H1 (cell line): ENCODE measurements around the gene TCFL5. TPM values are rescaled to one million over a fixed set of nuclear protein-coding genes. Genes with fewer than 3 reads are reported as not detected.
A peak's percentile ranks its signal among the peaks of the same experiment; 100 is the strongest.

Experiments
- CTCF ChIA-PET: fragments of 300-600 bp; sonication (Branson Sonifier 250); formaldehyde crosslinking; loops from one replicate; lab custom pipeline; 2021; ENCODE audit not compliant: partially characterized antibody; lab: Charles Lee
- POLR2A ChIA-PET: fragments of 300-600 bp; sonication (Branson Sonifier 250); formaldehyde crosslinking; loops from one replicate; lab custom pipeline; 2021; ENCODE audit warnings: inconsistent platforms; ENCODE audit not compliant: partially characterized antibody; lab: Charles Lee
- DNase-seq, 2 experiments: peaks; one replicate each; pipeline versions ENCODE4 v3.0.0 to v3.0.0-alpha.2; 2010 to 2022; ENCODE audit warnings: low spot score in 2 of 2, low read depth in 1 of 2, mixed read lengths in 1 of 2
- FAIRE-seq: peaks from 2 replicates; lab custom pipeline; 2011; peaks lifted over from hg19 to GRCh38; lab: Jason Lieb, UNC
- H2AFZ ChIP-seq: 2 replicates; pipeline ENCODE4 v1.8.1; 2012; ENCODE audit warnings: low read length, inconsistent platforms
- H2AK5ac ChIP-seq: 2 replicates; pipeline ENCODE4 v1.6.1; 2013; ENCODE audit warnings: low read depth, low read length
- H2BK120ac ChIP-seq: replicated peaks from 2 replicates; pipeline ENCODE3; 2013; ENCODE audit warnings: low read depth, low read length, inconsistent platforms
- H2BK12ac ChIP-seq: 2 replicates; pipeline ENCODE4 v1.6.1; 2013; ENCODE audit warnings: low read depth, low read length
- H2BK15ac ChIP-seq: 2 replicates; pipeline ENCODE4 v1.6.1; 2013; ENCODE audit warnings: low read length
- H2BK20ac ChIP-seq: 2 replicates; pipeline ENCODE4 v1.6.1; 2013; ENCODE audit warnings: low read length
- H2BK5ac ChIP-seq: 2 replicates; pipeline ENCODE4 v1.6.1; 2013; ENCODE audit warnings: low read depth, low read length
- H3K14ac ChIP-seq: 2 replicates; pipeline ENCODE4 v1.6.1; 2013; ENCODE audit warnings: inconsistent platforms; ENCODE audit not compliant: insufficient read length
- H3K18ac ChIP-seq: 2 replicates; pipeline ENCODE4 v1.6.1; 2013; ENCODE audit warnings: low read length; ENCODE audit errors: extremely low read depth
- H3K23ac ChIP-seq: 2 replicates; pipeline ENCODE4 v1.6.1; 2013; ENCODE audit warnings: inconsistent platforms; ENCODE audit not compliant: insufficient read length
- H3K23me2 ChIP-seq: 2 replicates; pipeline ENCODE4 v1.6.1; 2013; ENCODE audit warnings: low read depth, low read length
- H3K27ac ChIP-seq: 2 replicates; pipeline ENCODE4 v1.6.1; 2011; ENCODE audit warnings: low read depth, low read length, inconsistent platforms
- H3K27me3 ChIP-seq, 4 experiments: replicated peaks in 1 of 4; 1 replicate in 1 of 4; 2 replicates in 3 of 4; pipeline versions ENCODE4 v1.6.1 to v1.8.1; 2011 to 2013; ENCODE audit warnings: low read length in 3 of 4, mild to moderate bottlenecking in 3 of 4, inconsistent platforms in 2 of 4, mixed read lengths in 2 of 4, moderate library complexity in 1 of 4; ENCODE audit not compliant: control insufficient read depth in 3 of 4, insufficient read depth in 3 of 4; ENCODE audit errors: extremely low read depth in 1 of 4
- H3K36me3 ChIP-seq, 4 experiments: 2 replicates each; pipeline versions ENCODE4 v1.6.1 to v1.8.1; 2011 to 2013; ENCODE audit warnings: mild to moderate bottlenecking in 4 of 4, low read length in 3 of 4, moderate library complexity in 2 of 4, control low read depth in 1 of 4, inconsistent platforms in 1 of 4; ENCODE audit not compliant: insufficient read depth in 4 of 4, control insufficient read depth in 2 of 4
- H3K4ac ChIP-seq: replicated peaks from 2 replicates; pipeline ENCODE3; 2013; ENCODE audit warnings: low read length, low read depth, mixed read lengths, inconsistent platforms; ENCODE audit not compliant: insufficient read length
- H3K4me1 ChIP-seq, 4 experiments: replicated peaks in 1 of 4; 1 replicate in 1 of 4; 2 replicates in 3 of 4; pipeline versions ENCODE4 v1.6.1 to v1.8.1; 2011 to 2013; ENCODE audit warnings: low read length in 3 of 4, inconsistent platforms in 2 of 4, mixed read lengths in 1 of 4; ENCODE audit not compliant: insufficient read depth in 4 of 4, control insufficient read depth in 3 of 4
- H3K4me2 ChIP-seq, 2 experiments: 2 replicates each; pipeline versions ENCODE4 v1.6.1 to v1.8.1; 2011 to 2013; ENCODE audit warnings: low read depth in 2 of 2, low read length in 2 of 2, control low read depth in 1 of 2, inconsistent platforms in 1 of 2, mild to moderate bottlenecking in 1 of 2; ENCODE audit not compliant: insufficient read depth in 1 of 2
- H3K4me3 ChIP-seq, 4 experiments: fragments of 200-600, 300-600 bp in 1 of 4; sonication (generic), shearing (Covaris generic), sonication (Bioruptor Twin) in 1 of 4; 2 replicates each; pipeline versions ENCODE4 v1.5.1 to v1.8.1; 2011 to 2016; ENCODE audit warnings: low read length in 4 of 4, low read depth in 3 of 4, control low read depth in 2 of 4, inconsistent platforms in 2 of 4, mild to moderate bottlenecking in 2 of 4, mixed read lengths in 1 of 4, moderate library complexity in 1 of 4; ENCODE audit not compliant: insufficient read depth in 2 of 4; ENCODE audit errors: extremely low read depth in 1 of 4
- H3K56ac ChIP-seq: replicated peaks from 2 replicates; pipeline ENCODE3; 2013; ENCODE audit warnings: low read depth, mild to moderate bottlenecking, mixed read lengths, low read length, inconsistent platforms; ENCODE audit not compliant: insufficient read length
- H3K79me1 ChIP-seq: 2 replicates; pipeline ENCODE4 v1.6.1; 2013; ENCODE audit warnings: low read depth, low read length, control low read depth
- H3K79me2 ChIP-seq, 2 experiments: 2 replicates each; pipeline versions ENCODE4 v1.6.1 to v1.8.1; 2012 to 2013; ENCODE audit warnings: low read length in 2 of 2, mild to moderate bottlenecking in 2 of 2, inconsistent platforms in 1 of 2; ENCODE audit not compliant: insufficient read depth in 2 of 2, control insufficient read depth in 1 of 2
- H3K9ac ChIP-seq, 4 experiments: replicated peaks in 1 of 4; 1 replicate in 1 of 4; 2 replicates in 3 of 4; pipeline versions ENCODE4 v1.6.1 to v1.8.1; 2011 to 2013; ENCODE audit warnings: low read depth in 3 of 4, low read length in 3 of 4, control low read depth in 2 of 4, mild to moderate bottlenecking in 2 of 4, moderate library complexity in 2 of 4, inconsistent platforms in 1 of 4; ENCODE audit errors: extremely low read depth in 1 of 4
- H3K9me3 ChIP-seq, 2 experiments: 2 replicates each; pipeline versions ENCODE4 v1.6.1 to v1.8.1; 2012 to 2013; ENCODE audit warnings: mild to moderate bottlenecking in 2 of 2, moderate library complexity in 2 of 2, control low read depth in 1 of 2, inconsistent platforms in 1 of 2, low read depth in 1 of 2, low read length in 1 of 2, mixed read lengths in 1 of 2; ENCODE audit not compliant: insufficient read depth in 2 of 2
- H4K20me1 ChIP-seq, 2 experiments: replicated peaks in 1 of 2; 2 replicates each; pipeline versions ENCODE3 to v1.8.1; 2011 to 2013; ENCODE audit warnings: inconsistent platforms in 2 of 2, low read length in 2 of 2, mild to moderate bottlenecking in 1 of 2; ENCODE audit not compliant: insufficient read depth in 2 of 2, control insufficient read depth in 1 of 2
- H4K5ac ChIP-seq: 2 replicates; pipeline ENCODE4 v1.6.1; 2013; ENCODE audit warnings: low read length, low read depth, mixed read lengths, inconsistent platforms; ENCODE audit not compliant: insufficient read length
- H4K8ac ChIP-seq: 2 replicates; pipeline ENCODE4 v1.8.0; 2013; ENCODE audit warnings: mild to moderate bottlenecking, moderate library complexity, low read length, inconsistent platforms; ENCODE audit not compliant: insufficient read depth; ENCODE audit errors: extremely low read depth
- H4K91ac ChIP-seq: replicated peaks from 2 replicates; pipeline ENCODE3; 2013; ENCODE audit warnings: low read length, mixed read lengths, inconsistent platforms; ENCODE audit not compliant: insufficient read length
- ASH2L ChIP-seq: fragments of 200-600, 300-600 bp; sonication (generic); IDR thresholded peaks from one replicate; pipeline ENCODE4 v1.7.1; 2017; ENCODE audit warnings: low read length
- CHD1 ChIP-seq: IDR thresholded peaks from 2 replicates; pipeline ENCODE4 v1.6.1; 2012; ENCODE audit warnings: low read depth, low read length, improper control_type of control experiment
- CTBP2 ChIP-seq: IDR thresholded peaks from 2 replicates; pipeline ENCODE4 v1.7.0; 2011; ENCODE audit warnings: borderline replicate concordance, mild to moderate bottlenecking, moderate library complexity, mixed read lengths, low read length; ENCODE audit not compliant: insufficient read depth, insufficient read length
- GABPA ChIP-seq: IDR thresholded peaks from 2 replicates; pipeline ENCODE4 v1.6.1; 2011; ENCODE audit warnings: mild to moderate bottlenecking, low read length, moderate library complexity, borderline replicate concordance; ENCODE audit not compliant: insufficient read depth
- JUN ChIP-seq: IDR thresholded peaks from 2 replicates; pipeline ENCODE4 v1.6.1; 2011; ENCODE audit warnings: low read depth, mild to moderate bottlenecking, improper control_type of control experiment, low read length
- NRF1 ChIP-seq: IDR thresholded peaks from 2 replicates; pipeline ENCODE4 v1.6.1; 2011; ENCODE audit warnings: mild to moderate bottlenecking, low read depth, low read length, improper control_type of control experiment
- POU5F1 ChIP-seq: IDR thresholded peaks from 2 replicates; pipeline ENCODE4 v1.6.1; 2011; ENCODE audit warnings: low read depth, mild to moderate bottlenecking, low read length, moderate library complexity
- RFX5 ChIP-seq: IDR thresholded peaks from 2 replicates; pipeline ENCODE4 v1.6.1; 2011; ENCODE audit warnings: low read depth, low read length, improper control_type of control experiment, borderline replicate concordance
- SUZ12 ChIP-seq: fragments of 200-600 bp; sonication (generic); IDR thresholded peaks from 2 replicates; pipeline ENCODE4 v1.6.1; 2012; ENCODE audit warnings: mild to moderate bottlenecking, inconsistent platforms, low read length, moderate library complexity, mixed read lengths
- TAF1 ChIP-seq: IDR thresholded peaks from 2 replicates; pipeline ENCODE4 v1.6.1; 2011; ENCODE audit warnings: mild to moderate bottlenecking, low read depth, low read length
- TCF12 ChIP-seq: IDR thresholded peaks from 2 replicates; pipeline ENCODE4 v1.6.1; 2011; ENCODE audit warnings: low read depth, mild to moderate bottlenecking, low read length
- USF2 ChIP-seq: IDR thresholded peaks from 2 replicates; pipeline ENCODE4 v1.6.1; 2011; ENCODE audit warnings: low read length, improper control_type of control experiment
- ZNF274 ChIP-seq: IDR thresholded peaks from 2 replicates; pipeline ENCODE4 v1.7.0; 2012; ENCODE audit warnings: low read length, borderline replicate concordance; ENCODE audit errors: extremely low read depth
- WGBS, 2 experiments: shearing (Covaris generic) in 1 of 2; methylation state at CpG; one replicate each; pipeline versions ENCODE4 v1.1.6 to v1.1.7; 2013 to 2015; ENCODE audit warnings: low lambda C conversion rate in 2 of 2, mixed read lengths in 2 of 2, inconsistent platforms in 1 of 2, low coverage in 1 of 2, missing lambda C conversion rate in 1 of 2; ENCODE audit not compliant: insufficient replicate concordance in 2 of 2, insufficient coverage in 1 of 2, insufficient read length in 1 of 2; ENCODE audit errors: extremely low coverage in 1 of 2, missing lambda C conversion rate in 1 of 2; 5-methylcytosine and 5-hydroxymethylcytosine counted together
- polyA plus RNA-seq, 7 experiments: library from polyadenylated mRNA; depleted of rRNA in 3 of 7; stranded (reverse) in 5 of 7; unstranded in 2 of 7; fragments of >200 nt in 5 of 7; fragments of 200-250 nt in 2 of 7; gene quantifications; 1 replicate in 5 of 7; 2 replicates in 1 of 7; 4 replicates in 1 of 7; pipeline versions ENCODE4 v1.2.1 to v1.2.3, GENCODE V29; 2011 to 2013; ENCODE audit warnings: missing spikeins in 2 of 7, mixed read lengths in 2 of 7
- total RNA-seq: library from RNA; stranded (reverse); fragmentation: NEBNext Ultra II Directional; extraction: Animal tissue kit (Norgen Biotek cat#: 25700); gene quantifications from 2 replicates; pipeline ENCODE4 v1.2.1, GENCODE V29; 2021

Gene TCFL5
- total and polyA plus RNA-seq, 2 of the 8 experiments (the other 6 are each of a cell fraction or from before 2014, with no cell fraction given) = 6.2 to 15.0 TPM

- H3K9ac ChIP-seq = no peak overlapping the region
- no peak overlapping the region for H3K27ac ChIP-seq
- FAIRE-seq (no peak), DNase-seq (no peak)
- H3K79me1 ChIP-seq = peaks cover 5% of the 10 kb centered on the region; the same call in 1 of the 2 replicates
- peaks cover 0 to 7% (median 4%) of the 10 kb centered on the region in 4 experiments; a peak in 5 of 7 replicates for H3K27me3 ChIP-seq
- H3K79me2 ChIP-seq = peaks cover 0 to 14% of the 10 kb centered on the region in 2 experiments; a peak in 2 of 4 replicates
- H4K5ac ChIP-seq = no peak overlapping the region
- H3K14ac ChIP-seq = no peak overlapping the region
- peaks cover 0 to 11% of the 10 kb centered on the region in 2 experiments for H4K20me1 ChIP-seq
- H3K4me2 ChIP-seq = peak overlapping the region in 1 of 2 experiments; percentile 95; a peak in 2 of 4 replicates
- H3K4me1 ChIP-seq = peaks cover 3 to 18% (median 13%) of the 10 kb centered on the region in 4 experiments
- H4K91ac ChIP-seq = no peak overlapping the region
- no peak overlapping the region for H2BK120ac ChIP-seq
- ChIA-PET POLR2A (interaction anchor here (1.3 kb wide), 1 partner anchor 25 kb away, joined by 3 read pairs; no protein-coding TSS in a partner anchor), CTCF (interaction anchor here (0.8 to 1.1 kb wide), 2 partner anchors 12 to 1083 kb away, joined by 3 read pairs; no protein-coding TSS in a partner anchor)
- no peak overlapping the region for H2BK5ac ChIP-seq
- H4K8ac ChIP-seq = no peak overlapping the region
- H3K4ac ChIP-seq = no peak overlapping the region
- no peak overlapping the region for H3K18ac ChIP-seq
- peaks cover 8% of the 10 kb centered on the region; the same call in 1 of the 2 replicates for H3K23me2 ChIP-seq
- no peak overlapping the region for H3K56ac ChIP-seq
- H2AK5ac ChIP-seq = no peak overlapping the region
- H3K4me3 ChIP-seq = peak overlapping the region in 2 of 4 experiments; percentile 45 to 60; a peak in 3 of 8 replicates
- whole genome bisulfite sequencing, 2 experiments = 92% methylated on average over 12 of the region's 12 CpGs; no CpG with 5 or more reads in 1 of the 2 experiments
- no peaks in the 10 kb centered on the region; a peak in 1 of 4 replicates for H3K9me3 ChIP-seq
- H2BK15ac ChIP-seq = no peak overlapping the region
- H3K36me3 ChIP-seq = peaks cover 5 to 12% (median 9%) of the 10 kb centered on the region in 4 experiments; a peak in 7 of 8 replicates
- H2AFZ ChIP-seq = no peak overlapping the region
- H2BK20ac ChIP-seq = no peak overlapping the region
- no peak overlapping the region for H2BK12ac ChIP-seq
- H3K23ac ChIP-seq = no peak overlapping the region
- TF ChIP-seq ZNF274 = no peak
- no peak for TF ChIP-seq ASH2L
- TF ChIP-seq JUN = no peak
- no peak for TF ChIP-seq TAF1
- TF ChIP-seq TCF12 = no peak
- TF ChIP-seq CHD1 = no peak
- TF ChIP-seq SUZ12 = no peak
- TF ChIP-seq USF2 = no peak
- no peak for TF ChIP-seq GABPA
- TF ChIP-seq CTBP2 = no peak
- TF ChIP-seq RFX5 = no peak
- TF ChIP-seq POU5F1 = no peak
- no peak for TF ChIP-seq NRF1
Measured at GRCh38 chr20:62859721-62860120, 1.9 kb downstream of the TCFL5 start.
